Neural cell (in vitro differentiated cells): ENCODE results near the gene OPN1LW. TPM values are rescaled to one million over a fixed set of nuclear protein-coding genes. Genes with fewer than 3 reads are reported as not detected.

Experiments used
- H2AFZ ChIP-seq: fragments of 200-600, 300-800 bp; sonication (generic), shearing (Covaris generic); 2 replicates; pipeline ENCODE4 v1.6.0; 2014; ENCODE audit warnings: low read depth, mild to moderate bottlenecking, antibody characterized with exemption, low read length, moderate library complexity
- H3F3A ChIP-seq: fragments of 200-600 bp; shearing (Covaris generic); 2 replicates; pipeline ENCODE4 v1.6.1; 2016; ENCODE audit warnings: mild to moderate bottlenecking, moderate library complexity, mixed read lengths, antibody characterized with exemption, low read length; ENCODE audit not compliant: insufficient read depth, poor library complexity, severe bottlenecking
- H3K27ac ChIP-seq: fragments of 200-600, 300-800 bp; sonication (generic), shearing (Covaris generic); 2 replicates; pipeline ENCODE4 v1.5.1; 2014; ENCODE audit warnings: mild to moderate bottlenecking, low read length, moderate library complexity
- H3K27me3 ChIP-seq: fragments of 300-800, 200-600 bp; sonication (generic), shearing (Covaris generic); 2 replicates; pipeline ENCODE4 v1.6.0; 2014; ENCODE audit warnings: mild to moderate bottlenecking, low read depth, low read length, moderate library complexity; ENCODE audit not compliant: insufficient read depth
- H3K36me3 ChIP-seq: fragments of 300-800, 200-600 bp; sonication (generic), shearing (Covaris generic); 2 replicates; pipeline ENCODE4 v1.5.1; 2014; ENCODE audit warnings: mild to moderate bottlenecking, antibody characterized with exemption, low read length, moderate library complexity; ENCODE audit not compliant: insufficient read depth
- H3K4me2 ChIP-seq: fragments of 300-800, 200-600 bp; sonication (generic), shearing (Covaris generic); 2 replicates; pipeline ENCODE4 v1.6.0; 2014; ENCODE audit warnings: mild to moderate bottlenecking, low read length
- H3K4me3 ChIP-seq: fragments of 300-800, 200-600 bp; sonication (generic), shearing (Covaris generic); 2 replicates; pipeline ENCODE4 v1.5.1; 2014; ENCODE audit warnings: mild to moderate bottlenecking, low read length, moderate library complexity
- H3K79me2 ChIP-seq: fragments of 200-600 bp; shearing (Covaris generic); replicated peaks from 2 replicates; pipeline ENCODE4 v1.6.0; 2014; ENCODE audit warnings: mild to moderate bottlenecking, low read length, moderate library complexity; ENCODE audit not compliant: insufficient read depth
- H3K9ac ChIP-seq: fragments of 300-800, 200-600 bp; sonication (generic), shearing (Covaris generic); 2 replicates; pipeline ENCODE4 v1.6.1; 2016; ENCODE audit warnings: mild to moderate bottlenecking, low read length, mixed read lengths
- H3K9me2 ChIP-seq: fragments of 200-600 bp; shearing (Covaris generic); 2 replicates; pipeline ENCODE4 v1.6.1; 2016; ENCODE audit warnings: mild to moderate bottlenecking, low read length, mixed read lengths; ENCODE audit not compliant: insufficient read depth
- H3K9me3 ChIP-seq: fragments of 200-600, 300-800 bp; sonication (generic), shearing (Covaris generic); 2 replicates; pipeline ENCODE4 v1.6.1; 2016; ENCODE audit warnings: mild to moderate bottlenecking, mixed run types, low read length, moderate library complexity, mixed read lengths
- H4K20me1 ChIP-seq: fragments of 200-600 bp; shearing (Covaris generic); 2 replicates; pipeline ENCODE4 v1.6.1; 2016; ENCODE audit warnings: mild to moderate bottlenecking, mixed run types; ENCODE audit not compliant: insufficient read depth
- EP300 ChIP-seq: fragments of 450-650 bp; conservative IDR thresholded peaks from 2 replicates; pipeline ENCODE4 v1.6.1; 2014; ENCODE audit warnings: antibody characterized with exemption, mild to moderate bottlenecking, moderate library complexity; ENCODE audit not compliant: poor library complexity, severe bottlenecking
- EZH2 ChIP-seq: fragments of 200-600, 300-800 bp; shearing (Covaris generic), sonication (generic); IDR thresholded peaks from 2 replicates; pipeline ENCODE4 v1.6.1; 2014; ENCODE audit warnings: antibody characterized with exemption, low read length, borderline replicate concordance, mild to moderate bottlenecking; ENCODE audit not compliant: insufficient read depth, poor library complexity, severe bottlenecking
- MXI1 ChIP-seq: fragments of 450-650 bp; conservative IDR thresholded peaks from 2 replicates; pipeline ENCODE4 v1.6.1; 2014; ENCODE audit warnings: antibody characterized with exemption, mild to moderate bottlenecking; ENCODE audit not compliant: poor library complexity, severe bottlenecking
- POLR2AphosphoS5 ChIP-seq: IDR thresholded peaks from 2 replicates; pipeline ENCODE4 v1.6.1; 2012
- RAD21 ChIP-seq: fragments of 450-650 bp; conservative IDR thresholded peaks from 2 replicates; pipeline ENCODE4 v1.6.1; 2014; ENCODE audit warnings: antibody characterized with exemption, mild to moderate bottlenecking, moderate library complexity
- SMC3 ChIP-seq: fragments of 450-650 bp; conservative IDR thresholded peaks from 2 replicates; pipeline ENCODE4 v1.6.1; 2014; ENCODE audit warnings: antibody characterized with exemption, mild to moderate bottlenecking, moderate library complexity; ENCODE audit not compliant: poor library complexity
- TAF1 ChIP-seq: IDR thresholded peaks from 2 replicates; pipeline ENCODE4 v1.6.1; 2012; ENCODE audit warnings: low read depth
- polyA plus RNA-seq: library from polyadenylated mRNA; depleted of rRNA; stranded (reverse); fragments of >200 nt; gene quantifications from 2 replicates; pipeline ENCODE4 v1.2.3, GENCODE V29; 2014
- TF ChIP-seq, protein P1 (sequence below): fragments of 450-650 bp; IDR thresholded peaks from 2 replicates; pipeline ENCODE4 v1.5.1; 2014; ENCODE audit warnings: antibody characterized with exemption, mild to moderate bottlenecking, moderate library complexity; ENCODE audit not compliant: poor library complexity, severe bottlenecking
- TF ChIP-seq, protein P2 (sequence below): IDR thresholded peaks from 2 replicates; pipeline ENCODE4 v1.6.1; 2012; ENCODE audit warnings: borderline replicate concordance

The OPN1LW gene
- polyA plus RNA-seq, 1 donor from 2014 or later = not detected

DNA sequence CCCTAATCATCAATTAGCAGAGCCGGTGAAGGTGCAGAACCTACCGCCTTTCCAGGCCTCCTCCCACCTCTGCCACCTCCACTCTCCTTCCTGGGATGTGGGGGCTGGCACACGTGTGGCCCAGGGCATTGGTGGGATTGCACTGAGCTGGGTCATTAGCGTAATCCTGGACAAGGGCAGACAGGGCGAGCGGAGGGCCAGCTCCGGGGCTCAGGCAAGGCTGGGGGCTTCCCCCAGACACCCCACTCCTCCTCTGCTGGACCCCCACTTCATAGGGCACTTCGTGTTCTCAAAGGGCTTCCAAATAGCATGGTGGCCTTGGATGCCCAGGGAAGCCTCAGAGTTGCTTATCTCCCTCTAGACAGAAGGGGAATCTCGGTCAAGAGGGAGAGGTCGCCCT, 3.3 kb upstream of the OPN1LW start:
- Histone ChIP-seq H3K79me2 (no peaks in the 10 kb centered on the region), H3K9me2 (no peaks in the 10 kb centered on the region), H3K27ac (no peak overlapping the region), H2AFZ (no peak overlapping the region), H3K9ac (no peak overlapping the region), H3K4me3 (no peak overlapping the region), H3K9me3 (no peaks in the 10 kb centered on the region), H3K36me3 (no peaks in the 10 kb centered on the region), H3K4me2 (no peak overlapping the region), H3K27me3 (no peaks in the 10 kb centered on the region), H4K20me1 (no peaks in the 10 kb centered on the region), H3F3A (no peaks in the 10 kb centered on the region)
- TF ChIP-seq RAD21 (no peak), POLR2AphosphoS5 (no peak)
- TF ChIP-seq, protein P1, sequence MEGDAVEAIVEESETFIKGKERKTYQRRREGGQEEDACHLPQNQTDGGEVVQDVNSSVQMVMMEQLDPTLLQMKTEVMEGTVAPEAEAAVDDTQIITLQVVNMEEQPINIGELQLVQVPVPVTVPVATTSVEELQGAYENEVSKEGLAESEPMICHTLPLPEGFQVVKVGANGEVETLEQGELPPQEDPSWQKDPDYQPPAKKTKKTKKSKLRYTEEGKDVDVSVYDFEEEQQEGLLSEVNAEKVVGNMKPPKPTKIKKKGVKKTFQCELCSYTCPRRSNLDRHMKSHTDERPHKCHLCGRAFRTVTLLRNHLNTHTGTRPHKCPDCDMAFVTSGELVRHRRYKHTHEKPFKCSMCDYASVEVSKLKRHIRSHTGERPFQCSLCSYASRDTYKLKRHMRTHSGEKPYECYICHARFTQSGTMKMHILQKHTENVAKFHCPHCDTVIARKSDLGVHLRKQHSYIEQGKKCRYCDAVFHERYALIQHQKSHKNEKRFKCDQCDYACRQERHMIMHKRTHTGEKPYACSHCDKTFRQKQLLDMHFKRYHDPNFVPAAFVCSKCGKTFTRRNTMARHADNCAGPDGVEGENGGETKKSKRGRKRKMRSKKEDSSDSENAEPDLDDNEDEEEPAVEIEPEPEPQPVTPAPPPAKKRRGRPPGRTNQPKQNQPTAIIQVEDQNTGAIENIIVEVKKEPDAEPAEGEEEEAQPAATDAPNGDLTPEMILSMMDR = no peak

DNA sequence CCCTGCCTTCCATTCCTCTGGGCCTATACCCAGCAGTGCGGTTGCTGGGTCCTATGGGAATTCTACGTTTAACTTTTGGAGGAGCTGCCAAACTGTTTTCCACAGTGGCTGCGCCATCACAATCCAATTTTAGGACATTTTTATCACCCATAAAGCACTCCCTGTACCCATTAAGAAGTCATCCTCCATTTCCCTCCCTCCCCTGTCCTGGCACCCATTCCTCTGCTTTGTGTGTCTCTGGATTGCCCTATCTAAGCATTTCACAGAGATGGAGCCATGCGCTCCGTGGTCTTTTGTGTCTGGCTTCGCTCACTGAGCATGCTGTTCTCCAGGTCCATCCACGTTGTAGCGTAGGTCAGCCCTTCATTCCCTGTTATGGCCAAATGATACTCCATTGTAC, 1.7 kb upstream of the OPN1LW start:
- no peaks in the 10 kb centered on the region for H3K79me2 ChIP-seq
- no peak overlapping the region for H3K4me2 ChIP-seq
- H3K9me3 ChIP-seq = no peaks in the 10 kb centered on the region
- no peaks in the 10 kb centered on the region for H4K20me1 ChIP-seq
- H3F3A ChIP-seq = no peaks in the 10 kb centered on the region
- no peak overlapping the region for H3K9ac ChIP-seq
- no peaks in the 10 kb centered on the region for H3K36me3 ChIP-seq
- no peak overlapping the region for H3K4me3 ChIP-seq
- H2AFZ ChIP-seq = no peak overlapping the region
- H3K27ac ChIP-seq = no peak overlapping the region
- TF ChIP-seq EP300 = no peak
- no peak for TF ChIP-seq TAF1
- TF ChIP-seq, protein P2, sequence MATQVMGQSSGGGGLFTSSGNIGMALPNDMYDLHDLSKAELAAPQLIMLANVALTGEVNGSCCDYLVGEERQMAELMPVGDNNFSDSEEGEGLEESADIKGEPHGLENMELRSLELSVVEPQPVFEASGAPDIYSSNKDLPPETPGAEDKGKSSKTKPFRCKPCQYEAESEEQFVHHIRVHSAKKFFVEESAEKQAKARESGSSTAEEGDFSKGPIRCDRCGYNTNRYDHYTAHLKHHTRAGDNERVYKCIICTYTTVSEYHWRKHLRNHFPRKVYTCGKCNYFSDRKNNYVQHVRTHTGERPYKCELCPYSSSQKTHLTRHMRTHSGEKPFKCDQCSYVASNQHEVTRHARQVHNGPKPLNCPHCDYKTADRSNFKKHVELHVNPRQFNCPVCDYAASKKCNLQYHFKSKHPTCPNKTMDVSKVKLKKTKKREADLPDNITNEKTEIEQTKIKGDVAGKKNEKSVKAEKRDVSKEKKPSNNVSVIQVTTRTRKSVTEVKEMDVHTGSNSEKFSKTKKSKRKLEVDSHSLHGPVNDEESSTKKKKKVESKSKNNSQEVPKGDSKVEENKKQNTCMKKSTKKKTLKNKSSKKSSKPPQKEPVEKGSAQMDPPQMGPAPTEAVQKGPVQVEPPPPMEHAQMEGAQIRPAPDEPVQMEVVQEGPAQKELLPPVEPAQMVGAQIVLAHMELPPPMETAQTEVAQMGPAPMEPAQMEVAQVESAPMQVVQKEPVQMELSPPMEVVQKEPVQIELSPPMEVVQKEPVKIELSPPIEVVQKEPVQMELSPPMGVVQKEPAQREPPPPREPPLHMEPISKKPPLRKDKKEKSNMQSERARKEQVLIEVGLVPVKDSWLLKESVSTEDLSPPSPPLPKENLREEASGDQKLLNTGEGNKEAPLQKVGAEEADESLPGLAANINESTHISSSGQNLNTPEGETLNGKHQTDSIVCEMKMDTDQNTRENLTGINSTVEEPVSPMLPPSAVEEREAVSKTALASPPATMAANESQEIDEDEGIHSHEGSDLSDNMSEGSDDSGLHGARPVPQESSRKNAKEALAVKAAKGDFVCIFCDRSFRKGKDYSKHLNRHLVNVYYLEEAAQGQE = no peak
- no peak for TF ChIP-seq MXI1
- no peak for TF ChIP-seq RAD21
- no peaks in the 10 kb centered on the region for H3K27me3 ChIP-seq
- no peaks in the 10 kb centered on the region for H3K9me2 ChIP-seq

DNA sequence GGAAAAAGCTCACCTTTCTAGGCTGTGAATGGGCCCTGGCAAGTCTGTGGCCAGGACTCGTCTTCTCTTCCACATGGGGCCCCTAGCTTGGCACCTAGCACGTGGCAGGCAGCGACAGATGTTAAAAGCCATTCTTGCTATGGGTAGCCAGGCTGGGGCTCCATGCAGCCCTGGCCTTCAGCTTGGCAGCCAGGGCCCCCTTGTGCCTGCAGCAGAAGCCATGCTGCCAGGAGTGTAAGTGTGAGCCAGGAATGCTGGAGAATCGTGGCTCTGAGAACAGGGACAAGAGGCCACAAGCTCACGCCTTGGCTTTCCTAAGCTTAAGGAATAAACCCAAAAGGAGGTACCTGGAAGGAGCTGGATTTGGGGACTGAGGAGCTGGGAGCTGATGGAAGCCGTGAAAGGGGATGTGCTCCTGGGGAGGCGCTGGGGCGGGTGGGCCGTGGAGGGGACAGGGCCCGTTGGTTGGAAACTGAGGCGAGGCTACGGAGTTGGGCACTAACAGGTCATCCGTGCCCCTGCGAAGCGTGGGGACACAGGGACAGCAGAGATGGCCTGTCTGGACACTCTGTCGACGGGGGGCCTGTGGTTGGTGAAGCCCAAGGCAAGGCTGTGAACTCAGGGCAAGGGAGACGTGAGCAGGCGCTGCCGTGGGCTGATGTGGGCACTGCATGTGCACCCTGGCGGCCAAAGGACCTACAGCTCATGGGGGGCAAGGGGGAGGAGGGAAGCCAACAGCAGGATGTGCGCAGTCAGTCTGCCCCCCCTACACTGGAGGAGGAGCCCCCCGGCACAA, 895 bp upstream of the OPN1LW start:
- TF ChIP-seq SMC3 (no peak), EZH2 (no peak), TAF1 (no peak), POLR2AphosphoS5 (no peak), RAD21 (no peak), EP300 (no peak), MXI1 (no peak)
- TF ChIP-seq, protein P1 = no peak
- TF ChIP-seq, protein P2 = no peak

More for the DNA sequence above, 895 bp upstream of the OPN1LW start:
- Histone ChIP-seq H4K20me1 (no peaks in the 10 kb centered on the region), H3K9ac (no peak overlapping the region), H3K27ac (no peak overlapping the region), H3K4me3 (no peak overlapping the region), H3F3A (no peaks in the 10 kb centered on the region), H3K36me3 (no peaks in the 10 kb centered on the region), H2AFZ (no peak overlapping the region), H3K79me2 (no peaks in the 10 kb centered on the region), H3K9me3 (no peaks in the 10 kb centered on the region), H3K9me2 (no peaks in the 10 kb centered on the region), H3K27me3 (no peaks in the 10 kb centered on the region), H3K4me2 (no peak overlapping the region)
